ENCODE data around the gene LCT.

The LCT gene

DNA sequence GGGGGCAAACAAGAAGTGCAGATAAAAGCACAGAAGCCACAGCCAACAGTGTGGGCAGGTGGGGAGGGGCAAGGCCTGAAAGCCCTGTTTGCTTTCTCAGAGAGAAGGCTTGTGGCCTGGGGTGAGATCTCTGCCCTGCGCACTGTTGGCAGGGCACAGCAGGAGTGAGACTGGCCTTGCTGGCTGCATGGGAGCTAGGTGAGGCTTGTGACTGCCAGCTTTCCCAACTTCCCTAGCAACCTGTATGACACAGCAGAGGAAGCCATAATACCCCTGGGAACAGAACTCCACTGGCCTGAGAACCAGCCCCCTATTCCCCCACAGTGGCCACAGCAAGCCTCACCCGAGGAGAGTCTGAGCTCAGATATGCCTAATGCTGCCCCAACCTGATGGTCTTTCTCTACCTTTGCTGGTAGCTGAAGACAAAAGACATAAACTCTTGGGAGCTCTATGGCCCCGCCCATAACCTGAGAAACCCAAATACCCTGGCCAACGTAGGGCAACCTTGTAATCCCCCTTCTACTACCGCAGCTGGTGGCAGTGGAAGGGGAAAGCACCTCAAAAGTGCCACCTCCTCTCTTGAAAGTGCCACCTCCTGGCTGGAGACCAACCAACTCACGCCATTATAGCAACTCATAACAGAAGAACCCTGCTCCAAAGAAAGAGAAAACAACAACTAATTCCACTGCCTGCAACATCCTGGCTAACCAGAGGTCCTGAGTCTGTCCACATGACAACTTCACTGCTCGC is 44.4 kb downstream of the LCT start:
- Histone ChIP-seq H3K27me3 (ENCODE audit: insufficient read depth, poor library complexity, severe bottlenecking) (no peaks in the 10 kb centered on the region), H3K27ac (replicated peaks) (no peak overlapping the region), H3K4me3 (replicated peaks; ENCODE audit: insufficient read depth, low read length) (no peak overlapping the region)
- DNase-seq (ENCODE audit: low read depth in 1 of 2, low spot score in 1 of 2): peak in 1 of 2 experiments; percentile 30
- TF ChIP-seq SPI1 (IDR thresholded peaks at IDR 0.05; ENCODE audit: borderline replicate concordance, low read depth) (no peak), POLR2AphosphoS5 (IDR thresholded peaks at IDR 0.05; ENCODE audit: low read depth) (no peak), GABPA (IDR thresholded peaks at IDR 0.05; ENCODE audit: low read depth) (no peak)
- TF ChIP-seq, protein P1, sequence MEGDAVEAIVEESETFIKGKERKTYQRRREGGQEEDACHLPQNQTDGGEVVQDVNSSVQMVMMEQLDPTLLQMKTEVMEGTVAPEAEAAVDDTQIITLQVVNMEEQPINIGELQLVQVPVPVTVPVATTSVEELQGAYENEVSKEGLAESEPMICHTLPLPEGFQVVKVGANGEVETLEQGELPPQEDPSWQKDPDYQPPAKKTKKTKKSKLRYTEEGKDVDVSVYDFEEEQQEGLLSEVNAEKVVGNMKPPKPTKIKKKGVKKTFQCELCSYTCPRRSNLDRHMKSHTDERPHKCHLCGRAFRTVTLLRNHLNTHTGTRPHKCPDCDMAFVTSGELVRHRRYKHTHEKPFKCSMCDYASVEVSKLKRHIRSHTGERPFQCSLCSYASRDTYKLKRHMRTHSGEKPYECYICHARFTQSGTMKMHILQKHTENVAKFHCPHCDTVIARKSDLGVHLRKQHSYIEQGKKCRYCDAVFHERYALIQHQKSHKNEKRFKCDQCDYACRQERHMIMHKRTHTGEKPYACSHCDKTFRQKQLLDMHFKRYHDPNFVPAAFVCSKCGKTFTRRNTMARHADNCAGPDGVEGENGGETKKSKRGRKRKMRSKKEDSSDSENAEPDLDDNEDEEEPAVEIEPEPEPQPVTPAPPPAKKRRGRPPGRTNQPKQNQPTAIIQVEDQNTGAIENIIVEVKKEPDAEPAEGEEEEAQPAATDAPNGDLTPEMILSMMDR (IDR thresholded peaks at IDR 0.05; ENCODE audit: insufficient read depth, low read length): no peak
- TF ChIP-seq, protein P2, sequence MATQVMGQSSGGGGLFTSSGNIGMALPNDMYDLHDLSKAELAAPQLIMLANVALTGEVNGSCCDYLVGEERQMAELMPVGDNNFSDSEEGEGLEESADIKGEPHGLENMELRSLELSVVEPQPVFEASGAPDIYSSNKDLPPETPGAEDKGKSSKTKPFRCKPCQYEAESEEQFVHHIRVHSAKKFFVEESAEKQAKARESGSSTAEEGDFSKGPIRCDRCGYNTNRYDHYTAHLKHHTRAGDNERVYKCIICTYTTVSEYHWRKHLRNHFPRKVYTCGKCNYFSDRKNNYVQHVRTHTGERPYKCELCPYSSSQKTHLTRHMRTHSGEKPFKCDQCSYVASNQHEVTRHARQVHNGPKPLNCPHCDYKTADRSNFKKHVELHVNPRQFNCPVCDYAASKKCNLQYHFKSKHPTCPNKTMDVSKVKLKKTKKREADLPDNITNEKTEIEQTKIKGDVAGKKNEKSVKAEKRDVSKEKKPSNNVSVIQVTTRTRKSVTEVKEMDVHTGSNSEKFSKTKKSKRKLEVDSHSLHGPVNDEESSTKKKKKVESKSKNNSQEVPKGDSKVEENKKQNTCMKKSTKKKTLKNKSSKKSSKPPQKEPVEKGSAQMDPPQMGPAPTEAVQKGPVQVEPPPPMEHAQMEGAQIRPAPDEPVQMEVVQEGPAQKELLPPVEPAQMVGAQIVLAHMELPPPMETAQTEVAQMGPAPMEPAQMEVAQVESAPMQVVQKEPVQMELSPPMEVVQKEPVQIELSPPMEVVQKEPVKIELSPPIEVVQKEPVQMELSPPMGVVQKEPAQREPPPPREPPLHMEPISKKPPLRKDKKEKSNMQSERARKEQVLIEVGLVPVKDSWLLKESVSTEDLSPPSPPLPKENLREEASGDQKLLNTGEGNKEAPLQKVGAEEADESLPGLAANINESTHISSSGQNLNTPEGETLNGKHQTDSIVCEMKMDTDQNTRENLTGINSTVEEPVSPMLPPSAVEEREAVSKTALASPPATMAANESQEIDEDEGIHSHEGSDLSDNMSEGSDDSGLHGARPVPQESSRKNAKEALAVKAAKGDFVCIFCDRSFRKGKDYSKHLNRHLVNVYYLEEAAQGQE (IDR thresholded peaks at IDR 0.05; ENCODE audit: insufficient replicate concordance, low read depth): no peak

DNA sequence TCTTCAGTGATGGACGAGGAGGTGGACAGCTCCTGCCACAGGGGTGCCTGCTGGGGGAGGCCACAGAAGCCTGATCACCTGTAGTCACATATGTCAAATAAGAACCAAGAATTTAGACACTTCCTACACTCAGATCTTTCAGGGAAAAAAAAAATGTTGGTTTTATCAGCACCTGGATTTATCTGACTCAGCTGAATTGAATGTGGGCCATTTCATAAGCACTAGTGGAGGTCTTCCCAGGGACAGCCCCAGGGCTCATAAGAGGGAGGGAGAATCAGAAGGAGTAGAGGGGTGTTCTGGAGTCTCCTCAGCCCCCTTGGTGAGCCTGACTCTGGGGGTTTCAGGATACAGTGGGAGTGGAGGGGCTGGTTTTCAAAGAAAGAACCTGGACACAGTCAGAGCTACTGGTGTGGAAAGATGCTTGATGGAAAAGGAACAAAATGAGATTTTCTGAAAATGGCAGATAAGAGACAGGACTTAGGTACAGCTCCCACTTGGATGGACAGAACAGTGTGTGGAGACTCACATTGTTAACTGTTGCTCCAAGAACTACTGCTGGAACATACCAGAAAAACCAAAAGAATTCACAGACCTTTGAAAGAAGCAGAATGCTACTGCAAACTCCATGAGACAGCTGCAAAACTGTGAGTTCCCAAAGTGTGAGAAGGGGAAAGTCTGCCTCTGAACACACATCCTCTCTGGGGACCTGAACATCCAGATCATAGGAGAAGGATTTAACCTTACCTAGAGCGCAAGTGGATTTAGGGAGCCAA is 45.4 kb downstream of the LCT start:
- no peak overlapping the region for H3K4me3 ChIP-seq (replicated peaks; ENCODE audit: insufficient read depth, low read length)
- no peak for DNase-seq (ENCODE audit: low read depth in 1 of 2, low spot score in 1 of 2)
- TF ChIP-seq GABPA (IDR thresholded peaks at IDR 0.05; ENCODE audit: low read depth) (no peak), POLR2AphosphoS5 (IDR thresholded peaks at IDR 0.05; ENCODE audit: low read depth) (no peak), SPI1 (IDR thresholded peaks at IDR 0.05; ENCODE audit: borderline replicate concordance, low read depth) (no peak)
- TF ChIP-seq, protein P2 (IDR thresholded peaks at IDR 0.05; ENCODE audit: insufficient replicate concordance, low read depth): no peak
- TF ChIP-seq, protein P1 (IDR thresholded peaks at IDR 0.05; ENCODE audit: insufficient read depth, low read length): no peak
- H3K27ac ChIP-seq (replicated peaks): no peak overlapping the region
- no peaks in the 10 kb centered on the region for H3K27me3 ChIP-seq (ENCODE audit: insufficient read depth, poor library complexity, severe bottlenecking)

DNA sequence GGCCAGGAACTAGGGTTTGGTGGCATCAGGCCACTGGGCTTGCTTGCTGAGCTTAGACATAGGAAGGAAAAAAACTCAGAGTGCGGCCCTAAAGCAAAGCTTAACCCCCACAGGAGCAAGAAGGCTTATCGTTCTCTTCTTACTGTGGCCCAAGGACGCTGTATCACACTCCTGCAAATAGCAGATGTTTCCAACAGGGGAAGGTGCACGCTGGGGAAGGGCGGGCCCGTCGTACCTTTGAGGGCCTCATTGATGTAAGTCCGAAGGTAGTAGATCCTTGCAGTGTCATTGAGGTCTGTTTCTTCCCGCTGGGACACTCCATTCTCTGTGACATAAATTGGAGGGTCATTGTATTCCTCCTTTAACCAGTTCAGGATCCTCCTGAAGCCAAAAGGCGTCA is 46.6 kb downstream of the LCT start:
- no peak overlapping the region for H3K4me3 ChIP-seq (replicated peaks; ENCODE audit: insufficient read depth, low read length)
- no peaks in the 10 kb centered on the region for H3K27me3 ChIP-seq (ENCODE audit: insufficient read depth, poor library complexity, severe bottlenecking)
- no peak overlapping the region for H3K27ac ChIP-seq (replicated peaks)
- TF ChIP-seq, protein P1 (IDR thresholded peaks at IDR 0.05; ENCODE audit: insufficient read depth, low read length): no peak
- no peak for TF ChIP-seq SPI1 (IDR thresholded peaks at IDR 0.05; ENCODE audit: borderline replicate concordance, low read depth)
- TF ChIP-seq, protein P2 (IDR thresholded peaks at IDR 0.05; ENCODE audit: insufficient replicate concordance, low read depth): no peak
- no peak for TF ChIP-seq GABPA (IDR thresholded peaks at IDR 0.05; ENCODE audit: low read depth)
- TF ChIP-seq POLR2AphosphoS5 (IDR thresholded peaks at IDR 0.05; ENCODE audit: low read depth): no peak
- DNase-seq (ENCODE audit: low read depth in 1 of 2, low spot score in 1 of 2): no peak
